ENCODE results near the gene EPB41L1.

DNA sequence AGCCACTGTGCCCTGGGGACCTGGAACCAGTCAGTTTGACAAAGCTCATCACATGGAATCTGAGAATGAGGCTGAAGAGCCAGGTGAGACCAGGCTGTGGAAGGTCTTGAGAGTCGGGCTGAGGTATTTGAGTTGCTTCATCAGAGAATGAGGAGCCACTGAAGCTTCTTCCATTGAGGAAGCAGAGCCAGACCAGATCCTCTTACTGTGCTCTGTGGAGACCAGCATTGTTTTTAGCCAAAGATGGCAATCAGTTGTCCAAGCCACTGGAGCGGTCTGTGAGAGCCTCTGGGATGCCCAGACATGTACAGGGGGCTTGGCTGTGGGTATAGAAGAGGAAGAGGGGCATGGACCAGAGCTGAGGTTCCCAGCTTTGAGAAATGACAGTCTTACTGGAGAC is 6.1 kb upstream of the EPB41L1 start:
- TF ChIP-seq, protein P1, sequence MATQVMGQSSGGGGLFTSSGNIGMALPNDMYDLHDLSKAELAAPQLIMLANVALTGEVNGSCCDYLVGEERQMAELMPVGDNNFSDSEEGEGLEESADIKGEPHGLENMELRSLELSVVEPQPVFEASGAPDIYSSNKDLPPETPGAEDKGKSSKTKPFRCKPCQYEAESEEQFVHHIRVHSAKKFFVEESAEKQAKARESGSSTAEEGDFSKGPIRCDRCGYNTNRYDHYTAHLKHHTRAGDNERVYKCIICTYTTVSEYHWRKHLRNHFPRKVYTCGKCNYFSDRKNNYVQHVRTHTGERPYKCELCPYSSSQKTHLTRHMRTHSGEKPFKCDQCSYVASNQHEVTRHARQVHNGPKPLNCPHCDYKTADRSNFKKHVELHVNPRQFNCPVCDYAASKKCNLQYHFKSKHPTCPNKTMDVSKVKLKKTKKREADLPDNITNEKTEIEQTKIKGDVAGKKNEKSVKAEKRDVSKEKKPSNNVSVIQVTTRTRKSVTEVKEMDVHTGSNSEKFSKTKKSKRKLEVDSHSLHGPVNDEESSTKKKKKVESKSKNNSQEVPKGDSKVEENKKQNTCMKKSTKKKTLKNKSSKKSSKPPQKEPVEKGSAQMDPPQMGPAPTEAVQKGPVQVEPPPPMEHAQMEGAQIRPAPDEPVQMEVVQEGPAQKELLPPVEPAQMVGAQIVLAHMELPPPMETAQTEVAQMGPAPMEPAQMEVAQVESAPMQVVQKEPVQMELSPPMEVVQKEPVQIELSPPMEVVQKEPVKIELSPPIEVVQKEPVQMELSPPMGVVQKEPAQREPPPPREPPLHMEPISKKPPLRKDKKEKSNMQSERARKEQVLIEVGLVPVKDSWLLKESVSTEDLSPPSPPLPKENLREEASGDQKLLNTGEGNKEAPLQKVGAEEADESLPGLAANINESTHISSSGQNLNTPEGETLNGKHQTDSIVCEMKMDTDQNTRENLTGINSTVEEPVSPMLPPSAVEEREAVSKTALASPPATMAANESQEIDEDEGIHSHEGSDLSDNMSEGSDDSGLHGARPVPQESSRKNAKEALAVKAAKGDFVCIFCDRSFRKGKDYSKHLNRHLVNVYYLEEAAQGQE (IDR thresholded peaks at IDR 0.05; ENCODE audit: insufficient read depth in 1 of 2, low read depth in 2 of 2, low read length in 1 of 2): no peak
- TF ChIP-seq, protein P2, sequence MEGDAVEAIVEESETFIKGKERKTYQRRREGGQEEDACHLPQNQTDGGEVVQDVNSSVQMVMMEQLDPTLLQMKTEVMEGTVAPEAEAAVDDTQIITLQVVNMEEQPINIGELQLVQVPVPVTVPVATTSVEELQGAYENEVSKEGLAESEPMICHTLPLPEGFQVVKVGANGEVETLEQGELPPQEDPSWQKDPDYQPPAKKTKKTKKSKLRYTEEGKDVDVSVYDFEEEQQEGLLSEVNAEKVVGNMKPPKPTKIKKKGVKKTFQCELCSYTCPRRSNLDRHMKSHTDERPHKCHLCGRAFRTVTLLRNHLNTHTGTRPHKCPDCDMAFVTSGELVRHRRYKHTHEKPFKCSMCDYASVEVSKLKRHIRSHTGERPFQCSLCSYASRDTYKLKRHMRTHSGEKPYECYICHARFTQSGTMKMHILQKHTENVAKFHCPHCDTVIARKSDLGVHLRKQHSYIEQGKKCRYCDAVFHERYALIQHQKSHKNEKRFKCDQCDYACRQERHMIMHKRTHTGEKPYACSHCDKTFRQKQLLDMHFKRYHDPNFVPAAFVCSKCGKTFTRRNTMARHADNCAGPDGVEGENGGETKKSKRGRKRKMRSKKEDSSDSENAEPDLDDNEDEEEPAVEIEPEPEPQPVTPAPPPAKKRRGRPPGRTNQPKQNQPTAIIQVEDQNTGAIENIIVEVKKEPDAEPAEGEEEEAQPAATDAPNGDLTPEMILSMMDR (IDR thresholded peaks at IDR 0.05): no peak
- no peak for TF ChIP-seq POLR2AphosphoS5 (IDR thresholded peaks at IDR 0.05; ENCODE audit: low read depth, low read length)
- no peak for TF ChIP-seq SIN3A (IDR thresholded peaks at IDR 0.05; ENCODE audit: borderline replicate concordance, insufficient read depth, low read depth, low read length)
- TF ChIP-seq TCF7L2 (IDR thresholded peaks at IDR 0.05; ENCODE audit: low read depth, low read length): no peak

Data from Panc1 (cell line).